ENCODE results near the gene HERPUD2. TPM values are rescaled to one million over a fixed set of nuclear protein-coding genes. Genes with fewer than 3 reads are reported as not detected.

The HERPUD2 gene
- total and polyA plus RNA-seq, 2 of the 8 experiments (the other 6 are each of a cell fraction or from before 2014, with no cell fraction given), result 18.3 to 27.3 TPM

DNA sequence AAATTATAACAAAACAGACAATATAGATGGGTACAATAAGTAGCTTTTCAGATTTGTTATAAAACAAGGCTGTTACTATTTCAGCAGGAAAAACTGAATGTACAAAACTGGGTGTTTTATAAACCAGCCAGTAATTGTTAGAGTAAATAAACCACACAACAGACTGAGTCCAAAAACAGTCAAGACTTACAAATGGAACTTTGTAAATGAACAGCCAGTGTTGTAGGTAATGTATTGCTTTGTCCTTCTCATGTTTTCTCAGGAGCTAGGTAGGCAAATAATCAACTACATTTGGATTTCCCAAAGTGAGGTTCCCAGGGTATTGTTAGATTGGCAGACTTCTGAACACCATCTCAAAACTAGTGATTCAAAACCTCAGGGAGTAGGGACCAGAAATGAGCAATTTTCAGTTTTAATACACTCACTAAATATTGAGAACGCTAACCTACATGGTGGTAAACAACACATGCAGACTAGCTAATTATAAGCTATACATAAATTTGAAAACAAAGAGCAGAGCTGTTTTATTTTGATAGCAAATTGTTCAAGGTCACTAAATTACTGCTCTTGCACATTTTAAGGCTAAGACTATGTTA lies 36.2 kb downstream of the HERPUD2 start:
- Histone ChIP-seq H3K18ac (ENCODE audit: extremely low read depth, low read length) (no peak overlapping the region), H3K56ac (replicated peaks; ENCODE audit: insufficient read length, low read depth, low read length) (no peak overlapping the region), H2AFZ (ENCODE audit: low read length) (no peak overlapping the region), H3K9me3 (ENCODE audit: insufficient read depth in 2 of 2, low read depth in 1 of 2, low read length in 1 of 2) (no peaks in the 10 kb centered on the region), H2AK5ac (ENCODE audit: low read depth, low read length) (no peak overlapping the region), H2BK120ac (replicated peaks; ENCODE audit: low read depth, low read length) (no peak overlapping the region), H3K4me1 (replicated peaks in 1 of 4; ENCODE audit: control insufficient read depth in 3 of 4, insufficient read depth in 4 of 4, low read length in 3 of 4) (no peaks in the 10 kb centered on the region), H3K14ac (ENCODE audit: insufficient read length) (no peak overlapping the region), H2BK15ac (ENCODE audit: low read length) (no peak overlapping the region), H3K79me2 (ENCODE audit: control insufficient read depth in 1 of 2, insufficient read depth in 2 of 2, low read length in 2 of 2) (peaks cover 0 to 7% of the 10 kb centered on the region in 2 experiments; a peak in 1 of 4 replicates), H4K5ac (ENCODE audit: insufficient read length, low read depth, low read length) (no peak overlapping the region), H2BK12ac (ENCODE audit: low read depth, low read length) (no peak overlapping the region), H3K23ac (ENCODE audit: insufficient read length) (no peak overlapping the region), H3K4me2 (ENCODE audit: insufficient read depth in 1 of 2, low read depth in 2 of 2, low read length in 2 of 2) (no peak overlapping the region), H4K20me1 (replicated peaks in 1 of 2; ENCODE audit: control insufficient read depth in 1 of 2, insufficient read depth in 2 of 2, low read length in 2 of 2) (no peaks in the 10 kb centered on the region), H2BK20ac (ENCODE audit: low read length) (no peak overlapping the region), H3K79me1 (ENCODE audit: low read depth, low read length) (no peaks in the 10 kb centered on the region), H3K27me3 (replicated peaks in 1 of 4; ENCODE audit: control insufficient read depth in 3 of 4, extremely low read depth in 1 of 4, insufficient read depth in 3 of 4, low read length in 3 of 4) (no peaks in the 10 kb centered on the region), H3K4ac (replicated peaks; ENCODE audit: insufficient read length, low read depth, low read length) (no peak overlapping the region), H3K27ac (ENCODE audit: low read depth, low read length) (no peak overlapping the region), H4K91ac (replicated peaks; ENCODE audit: insufficient read length, low read length) (no peak overlapping the region), H3K4me3 (ENCODE audit: extremely low read depth in 1 of 4, insufficient read depth in 2 of 4, low read depth in 3 of 4, low read length in 4 of 4) (no peak overlapping the region), H2BK5ac (ENCODE audit: low read depth, low read length) (no peak overlapping the region), H3K36me3 (ENCODE audit: control insufficient read depth in 2 of 4, insufficient read depth in 4 of 4, low read length in 3 of 4) (no peaks in the 10 kb centered on the region; a peak in 1 of 8 replicates), H4K8ac (ENCODE audit: extremely low read depth, insufficient read depth, low read length) (no peak overlapping the region), H3K23me2 (ENCODE audit: low read depth, low read length) (no peaks in the 10 kb centered on the region), H3K9ac (replicated peaks in 1 of 4; ENCODE audit: extremely low read depth in 1 of 4, low read depth in 3 of 4, low read length in 3 of 4) (no peak overlapping the region)
- TF ChIP-seq MAFK (IDR thresholded peaks at IDR 0.05; ENCODE audit: low read depth, low read length) (no peak), CBX5 (IDR thresholded peaks at IDR 0.05; ENCODE audit: low read depth, low read length) (no peak)
- TF ChIP-seq, protein P1, sequence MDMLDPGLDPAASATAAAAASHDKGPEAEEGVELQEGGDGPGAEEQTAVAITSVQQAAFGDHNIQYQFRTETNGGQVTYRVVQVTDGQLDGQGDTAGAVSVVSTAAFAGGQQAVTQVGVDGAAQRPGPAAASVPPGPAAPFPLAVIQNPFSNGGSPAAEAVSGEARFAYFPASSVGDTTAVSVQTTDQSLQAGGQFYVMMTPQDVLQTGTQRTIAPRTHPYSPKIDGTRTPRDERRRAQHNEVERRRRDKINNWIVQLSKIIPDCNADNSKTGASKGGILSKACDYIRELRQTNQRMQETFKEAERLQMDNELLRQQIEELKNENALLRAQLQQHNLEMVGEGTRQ (IDR thresholded peaks at IDR 0.05; ENCODE audit: low read length), result no peak
- TF ChIP-seq, protein P2, sequence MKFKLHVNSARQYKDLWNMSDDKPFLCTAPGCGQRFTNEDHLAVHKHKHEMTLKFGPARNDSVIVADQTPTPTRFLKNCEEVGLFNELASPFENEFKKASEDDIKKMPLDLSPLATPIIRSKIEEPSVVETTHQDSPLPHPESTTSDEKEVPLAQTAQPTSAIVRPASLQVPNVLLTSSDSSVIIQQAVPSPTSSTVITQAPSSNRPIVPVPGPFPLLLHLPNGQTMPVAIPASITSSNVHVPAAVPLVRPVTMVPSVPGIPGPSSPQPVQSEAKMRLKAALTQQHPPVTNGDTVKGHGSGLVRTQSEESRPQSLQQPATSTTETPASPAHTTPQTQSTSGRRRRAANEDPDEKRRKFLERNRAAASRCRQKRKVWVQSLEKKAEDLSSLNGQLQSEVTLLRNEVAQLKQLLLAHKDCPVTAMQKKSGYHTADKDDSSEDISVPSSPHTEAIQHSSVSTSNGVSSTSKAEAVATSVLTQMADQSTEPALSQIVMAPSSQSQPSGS (IDR thresholded peaks at IDR 0.05; ENCODE audit: low read length), result no peak
- no peak for FAIRE-seq
- no peak for DNase-seq (ENCODE audit: low read depth in 1 of 2, low spot score in 2 of 2)
- ChIA-PET POLR2A (ENCODE audit: partially characterized antibody) (no interaction called here), CTCF (ENCODE audit: partially characterized antibody) (no interaction called here)
- 88% methylated on average over 1 of the region's 1 CpG; no CpG with 5 or more reads in 1 of the 2 experiments for WGBS, 2 experiments (ENCODE audit: extremely low coverage in 1 of 2, insufficient coverage in 1 of 2, insufficient read length in 1 of 2, insufficient replicate concordance in 2 of 2, low coverage in 1 of 2, low lambda C conversion rate in 2 of 2, missing lambda C conversion rate in 1 of 2)

Data from H1 (cell line).